GM18507 (cell line): ENCODE data around the gene WNT8B.

ENCODE experiments used
- DNase-seq: peaks from one replicate; pipeline ENCODE4 v3.0.0; 2011; ENCODE audit warnings: low read depth; ENCODE audit not compliant: insufficient read length; ENCODE audit errors: extremely low spot score
- FAIRE-seq: peaks from 2 replicates; lab custom pipeline; 2011; peaks lifted over from hg19 to GRCh38; lab: Jason Lieb, UNC

The WNT8B gene

DNA sequence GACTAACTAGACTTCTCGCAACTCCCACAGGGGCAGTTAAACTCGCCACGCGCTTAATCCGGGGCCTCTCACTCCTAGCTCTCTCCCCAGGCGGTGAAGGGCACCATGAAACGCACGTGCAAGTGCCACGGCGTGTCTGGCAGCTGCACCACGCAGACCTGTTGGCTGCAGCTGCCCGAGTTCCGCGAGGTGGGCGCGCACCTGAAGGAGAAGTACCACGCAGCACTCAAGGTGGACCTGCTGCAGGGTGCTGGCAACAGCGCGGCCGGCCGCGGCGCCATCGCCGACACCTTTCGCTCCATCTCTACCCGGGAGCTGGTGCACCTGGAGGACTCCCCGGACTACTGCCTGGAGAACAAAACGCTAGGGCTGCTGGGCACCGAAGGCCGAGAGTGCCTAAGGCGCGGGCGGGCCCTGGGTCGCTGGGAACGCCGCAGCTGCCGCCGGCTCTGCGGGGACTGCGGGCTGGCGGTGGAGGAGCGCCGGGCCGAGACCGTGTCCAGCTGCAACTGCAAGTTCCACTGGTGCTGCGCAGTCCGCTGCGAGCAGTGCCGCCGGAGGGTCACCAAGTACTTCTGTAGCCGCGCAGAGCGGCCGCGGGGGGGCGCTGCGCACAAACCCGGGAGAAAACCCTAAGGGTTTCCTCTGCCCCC lies 19.5 kb downstream of the WNT8B start:
- DNase-seq = peak; percentile 33
- FAIRE-seq = peak; percentile 41

DNA sequence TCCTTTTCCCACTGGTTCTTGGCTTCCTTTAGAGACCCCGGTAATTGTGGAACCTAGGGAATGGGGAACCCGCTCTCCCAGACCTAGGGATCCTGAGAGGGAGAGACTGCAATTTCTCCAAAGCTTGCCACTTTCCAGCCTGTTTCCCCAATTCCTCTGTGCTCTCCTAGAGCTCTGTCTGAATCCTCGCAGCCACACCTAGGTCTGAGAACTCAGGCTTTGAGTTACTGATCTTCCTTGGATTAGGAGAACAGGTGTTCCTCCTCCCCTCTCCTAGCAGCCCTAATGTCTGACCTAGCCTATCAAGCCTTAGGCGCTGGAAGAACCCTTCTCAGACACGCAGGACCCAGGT lies 20.0 kb downstream of the WNT8B start:
- DNase-seq (no peak), FAIRE-seq (no peak)

DNA sequence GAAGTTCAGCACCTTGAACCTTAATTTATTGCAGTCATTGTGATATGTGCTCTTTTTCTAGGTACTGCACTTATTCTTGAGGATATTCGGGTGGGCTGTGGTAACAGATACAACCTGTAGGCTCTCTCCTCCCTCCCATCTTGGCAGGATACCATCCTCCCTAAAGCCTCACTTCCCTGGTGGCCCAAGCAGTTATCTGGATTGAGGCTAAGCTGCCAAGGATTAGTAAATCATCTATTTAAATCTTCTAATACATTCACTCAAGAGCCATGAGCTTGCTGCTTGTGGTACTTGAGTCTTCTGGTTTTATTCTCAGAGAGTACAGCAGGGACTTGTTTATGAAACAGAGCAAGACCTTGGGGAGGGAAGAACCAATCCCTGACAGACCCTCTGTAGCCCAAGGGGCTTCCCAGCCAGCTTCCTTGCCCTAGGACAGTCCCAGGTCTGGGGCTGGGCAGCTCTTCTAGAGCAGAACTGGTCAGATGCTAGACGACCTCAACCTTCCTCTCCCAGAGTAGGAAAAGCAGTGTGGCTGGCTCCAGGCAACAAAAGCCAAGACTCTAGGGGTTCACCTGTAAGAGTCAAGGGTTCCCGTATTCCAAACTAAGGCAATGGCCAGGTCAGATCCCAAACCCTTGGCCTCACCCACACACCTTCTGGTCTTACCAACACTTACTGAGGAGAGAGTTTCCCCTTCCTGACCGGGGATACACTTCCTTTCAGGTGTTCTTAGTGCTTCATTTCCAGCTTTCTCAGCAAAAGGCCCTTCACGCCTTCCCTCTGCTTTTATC lies 21.3 kb downstream of the WNT8B start:
- DNase-seq (no peak), FAIRE-seq (no peak)

DNA sequence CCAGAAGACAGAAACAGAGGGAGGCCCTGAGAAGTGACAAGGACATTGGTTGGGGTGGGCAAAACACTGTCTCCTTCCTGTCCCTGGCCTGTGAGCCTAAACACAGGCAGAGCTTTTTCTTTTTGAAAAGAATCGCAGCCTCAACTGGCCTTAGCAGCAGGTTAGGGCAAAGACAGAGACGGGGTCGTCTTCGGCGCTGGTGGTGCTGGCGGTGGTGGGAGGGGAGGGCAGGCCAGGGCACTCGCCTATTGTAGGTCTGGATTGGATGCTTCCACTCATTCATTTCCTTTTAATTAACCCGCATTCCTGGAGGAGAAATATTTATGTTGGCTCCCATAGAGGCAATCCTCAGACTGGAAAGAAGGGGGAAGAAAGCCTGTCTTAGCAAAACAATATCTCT lies 22.6 kb downstream of the WNT8B start:
- FAIRE-seq = no peak

DNA sequence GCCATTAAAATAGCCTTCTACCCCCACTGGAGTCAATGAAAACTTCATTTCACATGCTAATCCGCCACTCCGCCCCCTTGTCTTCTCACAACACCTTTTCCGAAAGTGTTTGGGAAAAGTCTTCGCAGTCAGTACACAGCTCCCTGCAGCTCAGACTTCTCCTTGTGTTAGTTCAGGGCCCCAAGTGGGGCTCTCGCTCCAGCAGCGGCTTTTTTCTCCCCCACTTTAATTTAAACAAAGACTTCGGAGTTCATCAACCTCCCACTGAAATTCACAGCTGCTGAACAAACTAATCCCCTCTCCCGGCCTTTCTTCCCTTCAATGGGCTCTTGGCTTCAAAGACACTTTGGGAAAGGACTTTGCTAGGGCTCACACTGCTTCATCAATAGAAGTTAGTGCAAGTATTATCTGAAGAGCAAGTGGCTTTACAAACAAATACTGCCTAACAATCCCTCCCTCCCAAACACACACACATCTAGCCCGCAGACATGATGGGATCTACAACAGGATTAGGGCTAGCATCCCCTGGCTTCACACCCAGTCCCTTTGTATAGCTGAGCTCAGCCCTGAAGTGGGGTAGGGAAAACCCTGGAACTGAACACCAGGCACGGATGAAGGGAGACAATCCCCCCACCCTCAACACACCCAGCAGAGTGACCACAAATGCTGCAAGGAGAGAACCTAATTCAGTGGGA lies 23.1 kb downstream of the WNT8B start:
- DNase-seq (no peak), FAIRE-seq (no peak)

More for the DNA sequence above, 22.6 kb downstream of the WNT8B start:
- no peak for DNase-seq

DNA sequence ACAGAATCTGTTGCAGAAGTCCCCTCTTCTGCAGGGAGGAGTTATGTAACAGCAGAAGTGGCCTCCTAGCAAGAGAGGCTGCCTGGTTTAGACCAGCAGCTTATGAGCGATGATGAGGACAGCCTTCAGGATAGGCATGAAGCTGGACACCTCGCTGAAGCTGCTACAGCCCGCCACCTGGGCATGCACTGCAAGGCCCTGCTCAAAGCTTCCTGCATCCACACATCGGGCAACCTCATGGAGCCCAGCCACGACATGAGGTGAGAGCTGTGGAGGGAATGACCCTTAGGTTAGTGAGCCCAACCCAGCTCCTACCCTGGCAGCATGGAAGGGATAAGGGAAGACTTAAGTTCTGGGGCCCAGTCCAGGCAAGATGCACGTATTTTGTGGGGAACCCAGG lies 24.7 kb downstream of the WNT8B start:
- FAIRE-seq = no peak
- DNase-seq = no peak

DNA sequence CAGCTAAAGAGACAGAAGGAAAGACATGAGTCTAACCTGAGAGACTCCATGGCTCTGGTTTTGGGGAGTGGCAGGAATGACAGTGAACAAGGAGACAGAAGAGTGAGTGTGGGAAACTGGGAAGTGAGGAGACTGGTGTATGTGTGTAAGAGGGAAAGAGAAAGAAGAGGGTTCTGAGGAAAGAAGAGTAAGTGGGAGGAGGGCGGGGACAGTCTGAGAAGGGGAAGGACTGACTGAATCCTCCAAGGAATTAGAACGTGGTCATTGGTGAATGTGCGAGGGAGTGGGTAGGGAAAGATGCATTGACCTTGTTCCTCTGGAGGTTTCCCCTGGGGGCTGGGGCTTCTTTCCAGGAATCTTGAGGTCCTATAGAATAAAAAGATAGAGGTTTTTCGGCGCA lies 26.6 kb downstream of the WNT8B start:
- FAIRE-seq = no peak
- DNase-seq = no peak

DNA sequence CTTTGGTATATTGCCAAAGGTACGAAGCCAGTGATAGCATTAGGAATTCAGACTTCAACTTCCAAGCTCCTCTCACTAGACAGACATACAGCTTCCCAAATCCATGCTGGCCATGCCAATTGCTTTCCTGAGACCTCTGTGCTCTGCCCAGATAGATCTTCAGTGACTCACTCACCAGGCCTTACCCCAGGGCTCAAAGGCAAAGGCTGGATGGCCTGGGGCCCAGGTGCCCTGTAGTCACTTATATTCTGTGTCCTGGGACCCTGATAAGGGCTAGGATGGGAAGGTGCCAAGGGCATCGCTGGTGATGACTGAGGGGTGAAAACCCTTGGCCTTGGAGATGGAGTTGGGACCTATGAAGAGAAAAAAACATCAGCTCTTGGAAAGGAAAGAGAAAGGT lies 27.7 kb downstream of the WNT8B start:
- DNase-seq (no peak), FAIRE-seq (no peak)

DNA sequence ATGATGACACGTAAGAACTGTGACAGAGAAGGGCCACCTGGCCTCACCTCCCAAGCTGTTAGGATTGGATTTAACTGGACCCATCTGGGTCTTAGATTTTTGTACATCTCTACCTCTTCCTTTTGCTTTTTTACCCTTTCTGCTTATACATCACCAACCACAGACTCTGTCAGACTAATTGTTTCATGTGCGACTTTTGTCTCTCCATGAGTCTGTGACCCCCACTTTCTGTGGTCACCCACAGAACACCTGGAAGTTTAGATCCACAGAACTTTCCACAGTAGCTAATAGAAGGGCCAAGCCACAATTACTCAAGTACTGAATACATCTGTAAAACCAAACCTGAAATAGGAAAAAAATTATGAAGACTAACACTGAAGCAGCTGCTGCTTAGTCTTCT lies 33.8 kb downstream of the WNT8B start:
- no peak for FAIRE-seq

DNA sequence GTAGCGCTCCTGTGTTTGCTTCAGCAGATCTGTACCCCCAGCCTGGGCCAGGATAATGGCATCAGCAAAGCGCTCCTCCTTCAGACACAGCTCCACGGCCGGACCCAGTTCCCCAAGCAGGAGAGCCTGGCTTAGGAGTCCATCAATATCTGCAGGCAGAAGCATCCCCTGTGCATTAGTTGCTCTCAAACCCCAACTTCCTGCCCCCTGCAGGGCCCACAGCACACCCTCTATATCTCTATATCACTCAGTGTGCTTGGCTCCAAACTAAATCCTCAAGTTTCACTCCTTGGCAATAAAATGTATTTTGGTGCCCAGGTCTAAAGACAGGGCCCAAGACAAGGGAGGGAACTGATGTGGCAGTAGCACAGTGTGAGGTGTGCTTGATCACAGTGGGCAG lies 35.2 kb downstream of the WNT8B start:
- FAIRE-seq (no peak), DNase-seq (no peak)

More for the DNA sequence above, 33.8 kb downstream of the WNT8B start:
- DNase-seq = no peak

DNA sequence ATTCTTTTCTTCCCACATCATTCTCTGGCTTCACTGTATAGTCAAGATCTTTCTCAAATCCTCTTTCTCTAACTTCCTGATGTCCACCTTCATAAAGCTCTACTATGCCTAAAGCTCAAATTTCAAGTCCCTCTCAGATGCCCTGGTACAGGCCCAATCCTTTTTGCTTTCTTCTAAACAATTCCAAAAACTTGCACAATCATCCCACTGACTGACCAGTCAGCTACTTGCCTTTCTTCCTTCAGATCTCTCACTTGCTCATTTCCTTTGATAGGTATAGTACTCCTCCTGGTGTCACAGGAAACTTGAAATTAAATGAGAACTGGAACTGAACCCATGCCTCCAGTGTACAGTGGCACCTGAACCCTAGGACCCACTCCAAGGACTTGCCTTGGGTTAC lies 38.6 kb downstream of the WNT8B start:
- DNase-seq (no peak), FAIRE-seq (no peak)

DNA sequence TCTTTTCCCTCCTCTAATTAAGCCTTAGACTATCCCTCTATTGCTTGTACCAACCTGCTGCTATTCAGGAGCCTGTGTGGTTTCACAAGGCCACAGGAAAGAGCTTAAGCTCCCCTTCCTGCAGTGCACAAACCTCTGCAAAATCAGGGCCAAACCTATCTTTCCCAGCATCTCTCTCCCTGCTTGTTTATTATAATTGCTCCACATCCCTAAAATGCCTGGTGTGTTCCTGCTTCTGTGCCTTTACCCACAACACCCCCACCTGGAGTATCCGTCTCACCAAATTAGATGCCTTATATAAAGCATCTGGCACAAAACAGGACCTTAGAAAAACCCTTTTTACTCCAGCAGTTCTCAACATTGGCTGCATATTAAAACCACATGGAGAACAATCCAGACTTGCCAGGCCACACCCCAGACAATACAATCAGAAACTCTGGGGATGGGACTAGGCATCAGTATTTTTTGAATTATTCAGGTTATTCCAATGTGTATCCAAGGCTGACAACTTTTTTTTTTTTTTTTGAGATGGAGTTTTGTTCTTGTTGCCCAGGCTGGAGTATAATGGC lies 40.2 kb downstream of the WNT8B start:
- DNase-seq (no peak), FAIRE-seq (no peak)

DNA sequence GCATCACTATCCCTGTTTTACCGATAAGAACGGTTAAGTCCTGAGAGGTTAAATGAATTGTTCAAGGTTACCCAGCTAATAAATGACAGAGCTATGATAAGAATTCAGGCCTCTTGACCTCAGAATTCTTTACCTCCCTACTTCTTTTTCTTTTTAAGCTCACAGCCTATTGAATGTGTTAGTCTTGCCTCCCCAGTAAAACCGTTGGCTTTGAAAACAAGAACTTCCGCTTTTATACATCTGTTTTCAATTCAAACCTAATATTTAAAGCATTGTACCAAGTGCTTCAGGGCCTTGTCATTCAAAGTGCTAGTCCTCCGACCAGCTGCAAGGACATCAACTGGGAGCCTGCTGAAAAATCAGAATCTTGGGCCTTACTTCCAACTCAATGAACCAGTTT lies 41.3 kb downstream of the WNT8B start:
- DNase-seq (no peak), FAIRE-seq (peak; percentile 5)

DNA sequence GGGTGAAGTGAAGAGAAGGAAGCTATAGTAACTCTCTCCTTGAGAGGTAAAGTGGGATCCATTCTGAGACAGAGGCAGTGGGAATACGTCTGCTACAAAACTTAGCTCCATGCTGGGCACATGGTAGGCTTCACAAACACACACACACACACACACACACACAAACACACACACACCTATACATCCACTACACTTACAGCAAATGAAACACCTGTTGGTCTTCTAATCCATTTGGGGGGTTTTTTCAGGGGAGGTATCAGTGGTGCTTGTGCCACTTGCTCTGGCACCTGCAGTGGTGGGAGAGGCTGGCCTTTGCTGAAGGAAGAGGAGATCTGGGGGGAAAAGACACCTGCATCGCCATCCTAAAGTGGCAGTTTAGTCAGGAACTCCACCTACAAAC lies 42.4 kb downstream of the WNT8B start:
- DNase-seq (no peak), FAIRE-seq (no peak)

DNA sequence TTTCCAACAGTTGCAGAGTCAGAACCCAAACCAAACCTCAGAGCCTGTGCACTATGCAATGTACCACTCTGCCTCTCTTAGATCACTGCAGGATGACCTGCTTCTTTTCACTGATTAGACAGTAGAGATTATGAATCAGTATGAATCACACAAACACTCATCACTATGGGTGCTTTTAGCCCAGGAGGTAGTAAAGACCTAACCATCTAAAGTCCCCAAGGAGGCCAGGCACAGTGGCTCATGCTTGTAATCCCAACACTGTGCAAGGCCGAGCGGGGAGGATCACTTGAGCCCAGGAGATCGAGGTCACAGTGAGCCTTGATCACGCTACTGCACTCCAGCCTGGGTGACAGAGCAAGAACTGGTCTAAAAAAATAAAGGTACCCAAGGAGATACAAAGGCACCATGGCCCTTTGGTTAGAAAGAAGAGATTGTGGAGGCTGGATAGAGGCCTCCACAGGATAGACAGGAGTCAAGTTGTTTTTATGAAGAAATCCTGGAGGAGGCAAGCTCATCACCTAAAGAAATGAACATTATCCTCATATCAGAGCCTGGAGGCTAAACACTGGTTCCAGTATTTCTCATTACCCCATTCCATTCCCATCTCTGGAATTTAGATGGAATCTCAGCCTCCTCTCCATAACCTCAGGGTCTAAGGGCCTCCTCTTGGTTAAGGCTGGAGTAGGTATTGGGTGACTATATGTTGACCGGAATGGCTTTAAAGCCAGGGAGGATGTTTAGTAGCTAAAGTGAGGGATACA lies 44.0 kb downstream of the WNT8B start:
- FAIRE-seq = no peak

DNA sequence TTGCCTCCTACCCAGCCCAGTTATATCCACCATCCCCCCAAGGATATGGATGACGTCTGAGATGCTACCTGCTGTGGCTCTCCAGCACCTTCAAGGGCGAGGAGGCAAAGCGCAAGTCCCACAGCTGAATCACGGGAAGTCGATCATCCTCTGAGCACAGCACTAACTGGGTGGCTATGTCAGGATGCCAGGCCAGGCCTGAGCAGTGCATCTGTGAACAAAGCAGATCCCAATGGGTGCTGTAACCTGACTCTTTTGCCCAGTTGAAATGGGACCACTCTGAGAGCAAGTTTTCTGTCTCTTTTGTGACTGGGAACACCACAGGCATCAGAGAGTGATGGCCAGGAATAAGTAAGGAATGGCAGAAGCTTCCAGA lies 44.5 kb downstream of the WNT8B start:
- FAIRE-seq (no peak), DNase-seq (no peak)

More for the DNA sequence above, 44.0 kb downstream of the WNT8B start:
- DNase-seq = no peak

DNA sequence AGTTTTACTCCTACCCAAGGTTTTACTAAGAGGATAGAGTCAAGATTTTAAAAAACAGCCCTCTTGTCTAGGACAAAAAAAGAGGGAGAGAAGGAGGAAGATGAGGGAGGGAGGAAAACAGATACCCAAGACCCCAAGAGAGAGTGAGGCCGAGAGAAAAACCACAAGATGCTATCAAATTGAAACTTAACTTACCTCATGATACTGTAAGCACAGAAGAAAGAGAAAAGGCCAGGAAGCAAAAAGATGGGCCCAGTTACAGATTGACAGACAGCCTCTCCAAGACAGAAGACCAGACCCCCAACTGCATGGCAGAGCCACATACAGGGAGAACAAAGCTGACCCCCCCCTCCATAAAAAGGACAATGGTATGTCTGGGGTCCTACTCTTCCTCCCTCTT lies 45.5 kb downstream of the WNT8B start:
- no peak for DNase-seq
- no peak for FAIRE-seq

DNA sequence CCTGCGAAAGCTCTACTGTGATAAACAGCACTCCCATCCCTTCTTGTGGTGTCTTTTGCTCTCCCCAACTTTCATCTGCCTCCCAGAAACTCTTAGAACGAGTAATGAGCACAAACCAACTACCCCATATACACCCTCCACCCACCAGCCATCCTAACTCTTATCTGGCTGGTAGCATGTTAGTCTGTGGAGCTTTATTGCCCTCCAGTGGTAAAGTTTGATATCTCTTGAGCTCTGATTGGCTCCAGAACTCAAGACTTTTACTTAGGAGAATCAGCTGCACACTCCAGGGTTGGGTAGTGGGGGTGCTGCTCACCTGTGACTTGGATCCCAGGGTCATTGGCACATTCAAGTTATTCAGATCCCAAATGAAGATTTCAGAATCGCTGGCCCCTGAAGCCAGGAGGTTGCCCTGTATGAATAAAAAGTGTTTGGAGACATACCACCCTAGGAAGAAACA lies 45.9 kb downstream of the WNT8B start:
- peak; percentile 83 for FAIRE-seq
- DNase-seq = no peak

DNA sequence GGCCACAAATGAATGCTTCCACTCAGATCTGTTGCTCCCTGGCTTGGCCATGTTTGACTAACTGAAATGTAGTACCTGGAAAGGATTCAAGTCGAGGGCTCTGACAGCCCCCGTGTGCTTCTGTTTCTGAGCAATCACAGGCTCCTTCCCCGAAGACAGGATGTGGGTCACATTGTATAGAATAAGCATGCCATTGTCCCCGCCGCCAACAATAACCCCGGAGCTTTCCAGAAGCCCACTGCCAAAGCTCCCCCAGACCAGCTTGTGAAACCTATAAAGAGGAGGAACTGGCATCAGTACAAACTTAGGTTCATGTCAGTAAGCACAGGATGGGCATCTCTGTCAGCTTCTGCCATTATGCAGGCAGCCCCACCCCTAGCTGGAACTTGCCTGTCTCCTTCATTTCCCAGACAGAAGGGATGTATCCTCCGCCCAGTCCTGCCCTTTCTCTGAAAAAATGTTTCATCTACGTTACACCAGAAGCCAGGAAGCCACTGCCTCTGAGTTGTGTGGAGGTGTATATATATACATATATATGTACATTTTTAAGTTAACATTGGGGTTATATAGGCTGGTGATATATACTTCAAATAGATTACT lies 46.5 kb downstream of the WNT8B start:
- FAIRE-seq (no peak), DNase-seq (no peak)
